Suprapubic skin (tissue), 4 donors: Measurements from ENCODE around the gene POLG2. TPM values are rescaled to one million over a fixed set of nuclear protein-coding genes. Genes with fewer than 3 reads are reported as not detected.
"Not testable (repeated sequence)": the region's sequence is repeated elsewhere in the genome, so short reads cannot be mapped to it uniquely, and the experiment has no call there.

Experiments used
- DNase-seq, 2 donors: peaks; one replicate each; pipeline ENCODE4 v3.0.0-alpha.2; 2019; ENCODE audit warnings: low spot score in 2 of 2
- H3K27ac ChIP-seq: fragments of 200-600 bp; sonication (generic); one replicate; pipeline ENCODE4 v1.5.1; 2019
- H3K27me3 ChIP-seq: fragments of 200-600 bp; sonication (generic); one replicate; pipeline ENCODE4 v1.5.1; 2019
- H3K36me3 ChIP-seq: fragments of 200-600 bp; sonication (generic); one replicate; pipeline ENCODE4 v1.5.1; 2019
- H3K4me1 ChIP-seq: fragments of 200-600 bp; sonication (generic); one replicate; pipeline ENCODE4 v1.5.1; 2019
- H3K4me3 ChIP-seq: fragments of 200-600 bp; sonication (generic); one replicate; pipeline ENCODE4 v1.5.1; 2019; ENCODE audit warnings: mild to moderate bottlenecking
- H3K9me3 ChIP-seq: fragments of 200-600 bp; sonication (generic); one replicate; pipeline ENCODE4 v1.5.1; 2019
- CTCF ChIP-seq, 2 donors: fragments of 200-600 bp in 1 of 2; fragments of 450-650 bp in 1 of 2; sonication (generic) in 1 of 2; IDR thresholded peaks; one replicate each; pipeline ENCODE4 v1.5.1; 2016 to 2019; ENCODE audit warnings: antibody characterized with exemption in 2 of 2, mild to moderate bottlenecking in 1 of 2, moderate library complexity in 1 of 2
- EP300 ChIP-seq: sonication (generic); formaldehyde crosslinking; IDR thresholded peaks from one replicate; pipeline ENCODE4 v1.6.1; 2017; ENCODE audit warnings: antibody characterized with exemption
- POLR2A ChIP-seq, 2 donors: fragments of 450-650 bp; IDR thresholded peaks; one replicate each; pipeline ENCODE4 v1.6.1; 2017; ENCODE audit warnings: antibody characterized with exemption in 2 of 2, mild to moderate bottlenecking in 2 of 2, moderate library complexity in 2 of 2
- POLR2AphosphoS5 ChIP-seq, 3 donors: sonication (generic); formaldehyde crosslinking; IDR thresholded peaks; one replicate each; pipeline ENCODE4 v1.6.1; 2017; ENCODE audit warnings: antibody characterized with exemption in 3 of 3
- WGBS: methylation state at CpG from one replicate; pipeline ENCODE4 v1.1.5; 2018; 5-methylcytosine and 5-hydroxymethylcytosine counted together
- total RNA-seq, 4 donors: library from RNA; depleted of rRNA; stranded (reverse); fragments of >200 nt; gene quantifications; one replicate each; pipeline ENCODE4 v1.1.0, GENCODE V29; 2016

The POLG2 gene
- total RNA-seq, 4 donors from 2014 or later, result 2.7 to 23.2 (median 5.0) TPM

DNA sequence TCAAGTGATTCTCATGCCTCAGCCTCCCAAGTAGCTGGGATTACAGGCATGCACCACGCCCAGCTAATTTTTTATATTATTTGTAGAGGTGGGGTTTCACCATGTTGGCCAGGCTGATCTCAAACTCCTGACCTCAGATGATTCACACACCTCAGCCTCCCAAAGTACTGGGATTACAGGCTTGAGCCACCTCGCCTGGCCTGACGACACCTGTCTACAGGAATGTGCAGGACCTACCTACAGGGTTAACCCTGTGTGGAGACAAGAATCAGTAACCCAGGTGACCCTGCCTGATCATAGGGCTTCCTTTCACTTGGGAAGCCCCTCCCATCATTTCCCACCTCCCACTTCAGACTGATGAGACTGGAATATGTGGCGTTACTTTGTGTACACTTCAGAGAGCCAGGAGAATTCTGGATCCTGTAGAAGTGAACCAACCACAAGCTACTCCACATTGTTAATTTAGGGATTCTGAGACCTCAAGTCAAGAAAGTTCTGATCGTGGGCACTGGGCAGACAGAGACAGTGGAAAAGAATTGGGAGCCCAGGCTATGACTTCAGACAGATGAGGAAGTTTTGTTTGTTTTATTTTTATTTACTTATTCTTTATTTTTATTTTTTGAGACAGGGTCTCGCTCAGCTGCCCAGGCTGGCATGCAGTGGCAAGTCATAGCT lies 53.6 kb downstream of the POLG2 start:
- Histone ChIP-seq H3K27ac (no peak overlapping the region), H3K27me3 (no peaks in the 10 kb centered on the region), H3K9me3 (peaks cover 3% of the 10 kb centered on the region), H3K4me1 (no peaks in the 10 kb centered on the region), H3K36me3 (no peaks in the 10 kb centered on the region), H3K4me3 (no peak overlapping the region)
- 84% methylated on average over 6 of the region's 6 CpGs for WGBS
- DNase-seq, result no peak
- TF ChIP-seq POLR2A (IDR thresholded peaks at IDR 0.05) (no peak), POLR2AphosphoS5 (IDR thresholded peaks at IDR 0.05) (no peak), CTCF (IDR thresholded peaks at IDR 0.05) (no peak), EP300 (no peak)

DNA sequence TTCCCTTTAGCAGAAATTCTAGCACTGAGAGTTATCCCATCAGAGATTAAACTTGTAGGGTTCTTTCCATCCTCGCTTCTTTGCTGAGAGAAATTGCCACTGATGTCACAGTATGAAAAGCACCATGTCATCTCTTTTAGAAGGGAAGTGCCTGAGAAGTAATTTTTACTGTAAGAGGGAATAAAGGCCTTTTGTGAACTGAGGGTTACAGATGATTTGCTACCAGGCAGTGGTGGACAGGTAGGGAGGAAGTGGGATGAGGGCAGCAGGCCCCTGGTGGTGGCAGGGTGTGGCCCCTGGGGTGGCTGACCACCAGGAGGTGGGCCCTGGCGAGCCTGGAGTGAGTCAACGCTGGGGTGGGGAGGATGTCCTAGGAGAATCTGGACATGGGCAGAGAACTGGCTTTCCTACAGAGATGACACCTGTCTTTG lies 54.3 kb downstream of the POLG2 start:
- H3K4me1 ChIP-seq, result no peaks in the 10 kb centered on the region
- peaks cover 7% of the 10 kb centered on the region for H3K9me3 ChIP-seq
- no peaks in the 10 kb centered on the region for H3K36me3 ChIP-seq
- H3K27ac ChIP-seq, result no peak overlapping the region
- 75% methylated on average over 3 of the region's 3 CpGs for WGBS
- TF ChIP-seq POLR2A (IDR thresholded peaks at IDR 0.05) (no peak), CTCF (IDR thresholded peaks at IDR 0.05) (no peak), EP300 (no peak), POLR2AphosphoS5 (IDR thresholded peaks at IDR 0.05) (no peak)
- H3K27me3 ChIP-seq, result no peaks in the 10 kb centered on the region
- no peak for DNase-seq
- H3K4me3 ChIP-seq, result no peak overlapping the region

DNA sequence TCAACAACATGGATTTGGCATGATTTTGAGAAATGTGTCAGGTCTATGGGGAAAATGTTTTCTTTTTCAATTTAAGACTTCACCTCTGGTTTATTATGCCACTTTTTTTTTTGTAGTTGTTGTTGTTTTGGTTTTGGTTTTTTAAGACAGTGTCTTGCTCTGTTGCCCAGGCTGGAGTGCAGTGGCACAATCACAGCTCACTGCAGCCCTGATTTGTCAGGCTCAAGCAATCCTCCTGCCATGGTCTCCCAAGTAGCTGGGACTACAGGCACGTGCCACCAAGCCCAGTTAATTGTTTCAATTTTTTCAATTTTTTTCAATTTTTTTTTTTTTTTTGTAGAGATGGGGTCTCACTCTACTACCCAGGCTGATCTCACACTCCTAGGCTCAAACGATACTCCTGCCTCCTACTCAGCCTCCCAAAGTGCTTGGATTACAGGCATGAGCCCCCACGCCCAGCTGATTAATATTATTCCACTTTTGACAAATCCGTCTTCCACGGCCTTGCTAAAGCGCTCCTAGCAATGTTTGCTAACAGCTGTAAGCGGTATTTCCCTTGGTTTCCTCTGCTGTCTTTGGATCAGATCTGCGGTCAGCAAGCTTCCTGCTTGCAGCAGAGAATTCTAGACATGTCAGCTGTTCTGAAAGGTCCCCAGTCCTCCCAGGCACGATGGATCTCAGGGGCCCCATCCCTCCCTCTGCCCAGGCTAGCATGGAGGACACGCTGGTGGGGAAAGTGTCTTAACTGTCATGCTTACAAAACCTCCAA lies 54.9 kb downstream of the POLG2 start:
- no peak for TF ChIP-seq CTCF (IDR thresholded peaks at IDR 0.05)
- TF ChIP-seq POLR2AphosphoS5 (IDR thresholded peaks at IDR 0.05), result no peak
- no peak for TF ChIP-seq POLR2A (IDR thresholded peaks at IDR 0.05)
- TF ChIP-seq EP300, result no peak
- WGBS, result 49% methylated on average over 10 of the region's 10 CpGs
- DNase-seq, result no peak
- no peaks in the 10 kb centered on the region for H3K27me3 ChIP-seq
- no peak overlapping the region for H3K4me3 ChIP-seq
- no peaks in the 10 kb centered on the region for H3K4me1 ChIP-seq
- no peak overlapping the region for H3K27ac ChIP-seq
- no peaks in the 10 kb centered on the region for H3K36me3 ChIP-seq
- peaks cover 7% of the 10 kb centered on the region for H3K9me3 ChIP-seq

GRCh38 chr17:64439956-64440355 lies 56.9 kb downstream of the POLG2 start:
- TF ChIP-seq POLR2A (IDR thresholded peaks at IDR 0.05), result no peak
- no peak for TF ChIP-seq POLR2AphosphoS5 (IDR thresholded peaks at IDR 0.05)
- no peak for TF ChIP-seq CTCF (IDR thresholded peaks at IDR 0.05)
- no peak for TF ChIP-seq EP300
- WGBS, result 97% methylated on average over 2 of the region's 2 CpGs
- peaks cover 7% of the 10 kb centered on the region for H3K9me3 ChIP-seq
- no peaks in the 10 kb centered on the region for H3K27me3 ChIP-seq
- no peak for DNase-seq
- no peak overlapping the region for H3K27ac ChIP-seq
- no peaks in the 10 kb centered on the region for H3K36me3 ChIP-seq
- H3K4me3 ChIP-seq, result no peak overlapping the region
- no peaks in the 10 kb centered on the region for H3K4me1 ChIP-seq

DNA sequence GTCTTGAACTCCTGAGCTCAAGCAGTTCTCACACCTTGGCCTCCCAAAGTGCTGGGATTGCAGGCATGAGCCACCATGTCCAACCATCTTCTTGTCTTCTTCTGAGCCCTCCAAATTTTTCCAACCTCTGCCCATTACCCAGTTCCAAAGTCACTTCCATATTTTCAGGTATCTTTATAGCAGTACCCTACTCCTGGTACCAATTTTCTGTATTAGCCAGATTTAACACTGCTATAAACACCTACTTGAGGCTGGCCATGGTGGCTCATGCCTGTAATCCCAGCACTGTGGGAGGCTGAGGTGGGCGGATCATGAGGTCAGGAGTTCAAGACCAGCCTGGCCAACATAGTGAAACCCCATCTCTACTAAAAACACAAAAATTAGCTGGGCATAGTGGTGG lies 57.3 kb downstream of the POLG2 start:
- 100% methylated on average over 1 of the region's 1 CpG for WGBS
- H3K9me3 ChIP-seq, H3K27me3 ChIP-seq, H3K27ac ChIP-seq, DNase-seq, H3K4me1 ChIP-seq, H3K4me3 ChIP-seq, H3K36me3 ChIP-seq: not testable (repeated sequence)
